Cortex of kidney (tissue), 1 donor: Measurements from ENCODE around the gene MYO6.

Experiments
- DNase-seq: peaks from one replicate; lab custom pipeline; 2025; lab: John Stamatoyannopoulos, UW

Gene MYO6

GRCh38 chr6:75947935-75948334 is 198.9 kb downstream of the MYO6 start:
- no peak for DNase-seq

- no peak for DNase-seq
These were observed 203.1 kb downstream of the MYO6 start for GRCh38 chr6:75952128-75952527.

GRCh38 chr6:75963569-75963968 is 214.5 kb downstream of the MYO6 start:
- no peak for DNase-seq

- no peak for DNase-seq
These were observed 219.1 kb downstream of the MYO6 start for GRCh38 chr6:75968143-75968542.
